ENCODE measurements around the gene DUT.

- no peak for TF ChIP-seq POLR2A (IDR thresholded peaks at IDR 0.05)
- TF ChIP-seq, protein P1, sequence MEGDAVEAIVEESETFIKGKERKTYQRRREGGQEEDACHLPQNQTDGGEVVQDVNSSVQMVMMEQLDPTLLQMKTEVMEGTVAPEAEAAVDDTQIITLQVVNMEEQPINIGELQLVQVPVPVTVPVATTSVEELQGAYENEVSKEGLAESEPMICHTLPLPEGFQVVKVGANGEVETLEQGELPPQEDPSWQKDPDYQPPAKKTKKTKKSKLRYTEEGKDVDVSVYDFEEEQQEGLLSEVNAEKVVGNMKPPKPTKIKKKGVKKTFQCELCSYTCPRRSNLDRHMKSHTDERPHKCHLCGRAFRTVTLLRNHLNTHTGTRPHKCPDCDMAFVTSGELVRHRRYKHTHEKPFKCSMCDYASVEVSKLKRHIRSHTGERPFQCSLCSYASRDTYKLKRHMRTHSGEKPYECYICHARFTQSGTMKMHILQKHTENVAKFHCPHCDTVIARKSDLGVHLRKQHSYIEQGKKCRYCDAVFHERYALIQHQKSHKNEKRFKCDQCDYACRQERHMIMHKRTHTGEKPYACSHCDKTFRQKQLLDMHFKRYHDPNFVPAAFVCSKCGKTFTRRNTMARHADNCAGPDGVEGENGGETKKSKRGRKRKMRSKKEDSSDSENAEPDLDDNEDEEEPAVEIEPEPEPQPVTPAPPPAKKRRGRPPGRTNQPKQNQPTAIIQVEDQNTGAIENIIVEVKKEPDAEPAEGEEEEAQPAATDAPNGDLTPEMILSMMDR (IDR thresholded peaks at IDR 0.05) = no peak
These were observed 6.4 kb downstream of the DUT start for GRCh38 chr15:48337607-48338006.

All from esophagus squamous epithelium (tissue), 4 donors.